GM12892 (cell line): ENCODE data around the gene CMTM8.

ENCODE experiments used
- POLR2A ChIP-seq: IDR thresholded peaks from 2 replicates; pipeline ENCODE4 v1.6.1; 2011; ENCODE audit warnings: low read depth, low read length, control low read depth
- POLR2AphosphoS5 ChIP-seq: IDR thresholded peaks from 2 replicates; pipeline ENCODE4 v1.6.1; 2011; ENCODE audit warnings: low read depth, low read length, control low read depth
- TAF1 ChIP-seq: IDR thresholded peaks from 2 replicates; pipeline ENCODE4 v1.6.1; 2011; ENCODE audit warnings: low read depth, mild to moderate bottlenecking, control low read depth, low read length, borderline replicate concordance

GRCh38 chr3:32198714-32199113, 39.8 kb upstream of the CMTM8 start:
- TF ChIP-seq POLR2A = no peak
- no peak for TF ChIP-seq TAF1
- TF ChIP-seq POLR2AphosphoS5 = no peak
